PC-3 (cell line): ENCODE data around the gene XAF1. TPM values are rescaled to one million over a fixed set of nuclear protein-coding genes. Genes with fewer than 3 reads are reported as not detected.

Experiments
- ATAC-seq: fragments of 200-7000 bp; cut with Tn5 transposase; 2 replicates; pipeline ENCODE4 v1.9.1; 2020; ENCODE audit warnings: mild to moderate bottlenecking, moderate library complexity
- BruUV-seq: library from RNA; stranded (reverse); fragments of 400-500 nt; replicated peaks from 2 replicates; lab custom pipeline; 2021; lab: Mats Ljungman, UMichigan
- CTCF ChIA-PET: fragments of 300-600 bp; sonication (Branson Sonifier 250); formaldehyde crosslinking; loops from one replicate; lab custom pipeline; 2022; ENCODE audit warnings: antibody characterized with exemption; lab: Charles Lee
- POLR2A ChIA-PET: fragments of 300-600 bp; sonication (Branson Sonifier 250); formaldehyde crosslinking; loops from one replicate; lab custom pipeline; 2022; ENCODE audit warnings: antibody characterized with exemption; ENCODE audit not compliant: unreplicated experiment; lab: Charles Lee
- DNase-seq: peaks from one replicate; pipeline ENCODE4 v3.0.0-alpha.2; 2015
- H2AFZ ChIP-seq: fragments of 300-600 bp; sonication (generic); 2 replicates; pipeline ENCODE4 v1.6.0; 2016; ENCODE audit warnings: antibody characterized with exemption, low read length
- H3F3A ChIP-seq: fragments of 300-600 bp; sonication (generic); one replicate; pipeline ENCODE4 v1.6.0; 2017; ENCODE audit warnings: antibody characterized with exemption, low read length, control low read depth, mild to moderate bottlenecking; ENCODE audit not compliant: unreplicated experiment
- H3K27ac ChIP-seq: fragments of 300-600 bp; sonication (generic); 2 replicates; pipeline ENCODE4 v1.5.1; 2016; ENCODE audit warnings: mild to moderate bottlenecking, low read length
- H3K27me3 ChIP-seq: fragments of 300-600 bp; sonication (generic); 2 replicates; pipeline ENCODE4 v1.6.1; 2016; ENCODE audit warnings: low read length, mixed read lengths
- H3K36me3 ChIP-seq: fragments of 300-600 bp; sonication (generic); 2 replicates; pipeline ENCODE4 v1.6.1; 2016; ENCODE audit warnings: low read depth, mixed run types, low read length, mixed read lengths
- H3K4me1 ChIP-seq: fragments of 300-600 bp; sonication (generic); 2 replicates; pipeline ENCODE4 v1.5.1; 2016; ENCODE audit warnings: low read length; ENCODE audit not compliant: insufficient read depth
- H3K4me2 ChIP-seq: fragments of 300-600 bp; sonication (generic); 2 replicates; pipeline ENCODE4 v1.6.0; 2016; ENCODE audit warnings: low read length
- H3K4me3 ChIP-seq: fragments of 300-600 bp; sonication (generic); 2 replicates; pipeline ENCODE4 v1.5.1; 2016; ENCODE audit warnings: mild to moderate bottlenecking, low read length, mixed read lengths
- H3K79me2 ChIP-seq: fragments of 300-600 bp; sonication (generic); 2 replicates; pipeline ENCODE4 v1.6.1; 2017; ENCODE audit warnings: low read length, mixed read lengths
- H3K9ac ChIP-seq: fragments of 300-600 bp; sonication (generic); 2 replicates; pipeline ENCODE4 v1.6.0; 2016; ENCODE audit warnings: mild to moderate bottlenecking, low read length
- H3K9me2 ChIP-seq: fragments of 300-600 bp; sonication (generic); replicated peaks from 2 replicates; pipeline ENCODE4 v1.6.1; 2016; ENCODE audit warnings: mixed run types, low read length, mixed read lengths
- H3K9me3 ChIP-seq: fragments of 300-600 bp; sonication (generic); 2 replicates; pipeline ENCODE4 v1.6.1; 2016; ENCODE audit warnings: low read length, mixed read lengths
- H4K20me1 ChIP-seq: fragments of 300-600 bp; sonication (generic); 2 replicates; pipeline ENCODE4 v1.6.1; 2016; ENCODE audit warnings: low read length, mixed read lengths
- CTCF ChIP-seq: fragments of 300-600 bp; sonication (generic); conservative IDR thresholded peaks from 2 replicates; pipeline ENCODE4 v1.5.1; 2017; ENCODE audit warnings: antibody characterized with exemption, low read depth, mild to moderate bottlenecking, low read length
- EZH2 ChIP-seq: fragments of 300-600 bp; sonication (generic); IDR thresholded peaks from one replicate; pipeline ENCODE4 v1.6.1; 2017; ENCODE audit warnings: antibody characterized with exemption, mild to moderate bottlenecking, low read length; ENCODE audit not compliant: unreplicated experiment
- EZH2phosphoT487 ChIP-seq: fragments of 300-600 bp; sonication (generic); IDR thresholded peaks from 2 replicates; pipeline ENCODE4 v1.6.1; 2018; ENCODE audit warnings: mild to moderate bottlenecking, antibody characterized with exemption, low read length, borderline replicate concordance
- intact Hi-C: fragments of 100-400 bp; cut with micrococcal nuclease; formaldehyde crosslinking; loops from 2 replicates; pipeline ENCODE4 v1.9.0; 2023
- total RNA-seq: library from RNA; depleted of rRNA; stranded (reverse); fragments of >200 nt; gene quantifications from 2 replicates; pipeline ENCODE4 v1.2.3, GENCODE V29; 2014

XAF1 gene
- total RNA-seq, 1 experiment from 2014 or later: not detected

GRCh38 chr17:6716736-6717135, 39.1 kb upstream of the XAF1 start:
- ChIA-PET POLR2A (no interaction called here), CTCF (no interaction called here)
- TF ChIP-seq CTCF: no peak
- TF ChIP-seq EZH2phosphoT487: no peak
- TF ChIP-seq EZH2: no peak
- Histone ChIP-seq H3K36me3 (no peaks in the 10 kb centered on the region), H3K9ac (no peak overlapping the region), H3K27ac (no peak overlapping the region), H2AFZ (no peak overlapping the region), H3K79me2 (no peaks in the 10 kb centered on the region), H3K9me2 (no peaks in the 10 kb centered on the region), H3K4me1 (no peaks in the 10 kb centered on the region), H3F3A (no peaks in the 10 kb centered on the region), H3K27me3 (peaks cover 5% of the 10 kb centered on the region; the same call in 1 of the 2 replicates), H3K4me2 (no peak overlapping the region), H4K20me1 (no peaks in the 10 kb centered on the region), H3K9me3 (no peaks in the 10 kb centered on the region), H3K4me3 (no peak overlapping the region)
- intact Hi-C loops: no loop called here
- ATAC-seq (no peak), DNase-seq (no peak)
- BruUV-seq: no TSS peak

GRCh38 chr17:6721744-6722143, 34.1 kb upstream of the XAF1 start:
- H3K36me3 ChIP-seq: no peaks in the 10 kb centered on the region
- peaks cover 10% of the 10 kb centered on the region; the same call in 1 of the 2 replicates for H3K27me3 ChIP-seq
- H3K9ac ChIP-seq: no peak overlapping the region
- intact Hi-C loops: loop anchor here (1.0 kb wide), 1 partner anchor 55 kb away; no protein-coding TSS in a partner anchor
- no peaks in the 10 kb centered on the region for H3K9me2 ChIP-seq
- H3K4me2 ChIP-seq: no peak overlapping the region
- H3K4me1 ChIP-seq: no peaks in the 10 kb centered on the region
- no peak for ATAC-seq
- POLR2A ChIA-PET: no interaction called here
- no peaks in the 10 kb centered on the region for H4K20me1 ChIP-seq
- no peaks in the 10 kb centered on the region for H3K9me3 ChIP-seq
- BruUV-seq: no TSS peak
- no peak overlapping the region for H3K4me3 ChIP-seq
- CTCF ChIA-PET: no interaction called here
- no peak for DNase-seq
- no peak overlapping the region for H3K27ac ChIP-seq
- H3F3A ChIP-seq: no peaks in the 10 kb centered on the region
- H3K79me2 ChIP-seq: no peaks in the 10 kb centered on the region
- no peak for TF ChIP-seq EZH2
- H2AFZ ChIP-seq: no peak overlapping the region

GRCh38 chr17:6724009-6724408, 31.8 kb upstream of the XAF1 start:
- H3K27ac ChIP-seq: no peak overlapping the region
- BruUV-seq: no TSS peak
- H3K4me1 ChIP-seq: no peaks in the 10 kb centered on the region
- no peak overlapping the region for H3K9ac ChIP-seq
- H3K9me2 ChIP-seq: no peaks in the 10 kb centered on the region
- ChIA-PET POLR2A (no interaction called here), CTCF (no interaction called here)
- intact Hi-C loops: no loop called here
- no peak overlapping the region for H2AFZ ChIP-seq
- H3K79me2 ChIP-seq: no peaks in the 10 kb centered on the region
- no peaks in the 10 kb centered on the region for H3F3A ChIP-seq
- ATAC-seq (no peak), DNase-seq (no peak)
- TF ChIP-seq EZH2 (no peak), CTCF (no peak), EZH2phosphoT487 (no peak)
- no peaks in the 10 kb centered on the region for H3K36me3 ChIP-seq
- H3K27me3 ChIP-seq: peaks cover 10% of the 10 kb centered on the region; the same call in 1 of the 2 replicates
- H3K4me2 ChIP-seq: no peak overlapping the region
- no peaks in the 10 kb centered on the region for H4K20me1 ChIP-seq
- no peak overlapping the region for H3K4me3 ChIP-seq
- no peaks in the 10 kb centered on the region for H3K9me3 ChIP-seq
